ENCODE data around the gene MAPT.
"Not testable (repeated sequence)": the region's sequence is repeated elsewhere in the genome, so short reads cannot be mapped to it uniquely, and the experiment has no call there.

Gene MAPT

DNA sequence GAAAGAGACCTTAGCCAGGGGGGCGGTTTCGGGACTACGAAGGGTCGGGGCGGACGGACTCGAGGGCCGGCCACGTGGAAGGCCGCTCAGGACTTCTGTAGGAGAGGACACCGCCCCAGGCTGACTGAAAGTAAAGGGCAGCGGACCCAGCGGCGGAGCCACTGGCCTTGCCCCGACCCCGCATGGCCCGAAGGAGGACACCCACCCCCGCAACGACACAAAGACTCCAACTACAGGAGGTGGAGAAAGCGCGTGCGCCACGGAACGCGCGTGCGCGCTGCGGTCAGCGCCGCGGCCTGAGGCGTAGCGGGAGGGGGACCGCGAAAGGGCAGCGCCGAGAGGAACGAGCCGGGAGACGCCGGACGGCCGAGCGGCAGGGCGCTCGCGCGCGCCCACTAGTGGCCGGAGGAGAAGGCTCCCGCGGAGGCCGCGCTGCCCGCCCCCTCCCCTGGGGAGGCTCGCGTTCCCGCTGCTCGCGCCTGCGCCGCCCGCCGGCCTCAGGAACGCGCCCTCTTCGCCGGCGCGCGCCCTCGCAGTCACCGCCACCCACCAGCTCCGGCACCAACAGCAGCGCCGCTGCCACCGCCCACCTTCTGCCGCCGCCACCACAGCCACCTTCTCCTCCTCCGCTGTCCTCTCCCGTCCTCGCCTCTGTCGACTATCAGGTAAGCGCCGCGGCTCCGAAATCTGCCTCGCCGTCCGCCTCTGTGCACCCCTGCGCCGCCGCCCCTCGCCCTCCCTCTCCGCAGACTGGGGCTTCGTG, at the start of gene MAPT:
MAPT (plus strand) TSS at position 533 of the 763 bp plus-strand sequence. CDS start 67,784 bp downstream, outside the sequence.
- DNase-seq: peak; percentile 90

DNA sequence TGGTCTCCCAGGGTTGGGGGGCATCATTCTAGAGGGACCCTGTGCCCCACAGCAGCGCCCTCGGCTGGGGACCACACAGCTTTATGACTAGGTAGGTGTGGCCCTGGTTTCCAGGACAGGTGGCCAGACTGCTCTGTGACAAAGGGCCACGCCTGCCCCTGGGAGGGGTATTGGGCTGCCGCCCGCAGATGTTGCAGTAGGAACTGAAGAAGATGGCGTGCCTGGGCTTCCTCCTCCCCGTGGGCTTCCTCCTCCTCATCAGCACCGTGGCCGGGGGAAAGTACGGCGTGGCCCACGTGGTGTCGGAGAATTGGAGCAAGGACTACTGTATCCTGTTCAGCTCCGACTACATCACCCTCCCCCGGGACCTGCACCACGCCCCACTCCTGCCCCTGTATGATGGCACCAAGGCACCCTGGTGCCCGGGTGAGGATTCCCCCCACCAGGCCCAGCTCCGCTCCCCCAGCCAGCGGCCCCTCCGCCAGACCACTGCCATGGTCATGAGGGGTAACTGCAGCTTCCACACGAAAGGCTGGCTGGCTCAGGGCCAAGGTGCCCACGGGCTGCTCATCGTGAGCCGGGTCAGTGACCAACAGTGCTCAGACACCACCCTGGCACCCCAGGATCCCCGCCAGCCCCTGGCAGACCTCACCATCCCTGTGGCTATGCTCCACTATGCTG, 49.5 kb upstream of the MAPT start, which contains the start of gene SPPL2C:
SPPL2C (plus strand) TSS at position 187 of the 681 bp plus-strand sequence; CDS start at position 213, 26 bp downstream.
- peak; percentile 41 for DNase-seq

DNA sequence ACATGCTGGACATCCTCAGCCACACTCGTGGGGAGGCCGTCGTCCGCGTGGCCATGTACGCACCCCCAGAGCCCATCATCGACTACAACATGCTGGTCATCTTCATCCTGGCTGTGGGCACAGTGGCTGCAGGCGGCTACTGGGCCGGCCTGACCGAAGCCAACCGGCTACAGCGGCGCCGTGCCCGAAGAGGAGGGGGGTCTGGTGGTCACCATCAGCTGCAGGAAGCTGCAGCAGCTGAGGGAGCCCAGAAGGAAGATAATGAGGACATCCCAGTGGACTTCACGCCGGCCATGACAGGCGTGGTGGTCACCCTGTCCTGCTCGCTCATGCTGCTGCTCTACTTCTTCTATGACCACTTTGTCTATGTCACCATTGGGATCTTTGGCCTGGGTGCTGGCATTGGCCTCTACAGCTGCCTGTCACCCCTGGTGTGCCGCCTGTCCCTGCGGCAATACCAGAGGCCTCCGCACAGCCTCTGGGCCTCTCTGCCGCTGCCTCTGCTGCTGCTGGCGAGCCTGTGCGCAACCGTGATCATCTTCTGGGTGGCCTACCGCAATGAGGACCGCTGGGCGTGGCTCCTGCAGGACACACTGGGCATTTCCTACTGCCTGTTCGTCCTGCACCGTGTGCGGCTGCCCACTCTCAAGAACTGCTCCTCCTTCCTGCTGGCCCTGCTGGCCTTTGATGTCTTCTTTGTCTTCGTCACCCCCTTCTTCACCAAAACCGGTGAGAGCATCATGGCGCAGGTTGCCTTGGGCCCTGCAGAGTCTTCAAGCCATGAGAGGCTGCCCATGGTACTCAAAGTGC, 48.8 kb upstream of the MAPT start:
- no peak for DNase-seq

DNA sequence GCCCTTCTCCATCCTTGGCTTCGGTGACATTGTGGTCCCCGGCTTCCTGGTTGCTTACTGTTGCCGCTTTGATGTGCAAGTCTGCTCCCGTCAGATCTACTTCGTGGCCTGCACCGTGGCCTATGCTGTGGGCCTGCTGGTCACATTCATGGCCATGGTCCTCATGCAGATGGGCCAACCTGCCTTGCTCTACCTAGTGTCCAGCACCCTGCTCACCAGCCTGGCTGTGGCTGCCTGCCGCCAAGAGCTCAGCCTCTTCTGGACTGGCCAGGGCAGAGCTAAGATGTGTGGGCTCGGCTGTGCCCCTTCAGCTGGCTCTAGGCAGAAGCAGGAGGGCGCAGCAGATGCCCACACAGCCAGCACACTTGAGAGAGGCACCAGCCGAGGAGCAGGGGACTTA, 48.1 kb upstream of the MAPT start:
- DNase-seq: no peak

DNA sequence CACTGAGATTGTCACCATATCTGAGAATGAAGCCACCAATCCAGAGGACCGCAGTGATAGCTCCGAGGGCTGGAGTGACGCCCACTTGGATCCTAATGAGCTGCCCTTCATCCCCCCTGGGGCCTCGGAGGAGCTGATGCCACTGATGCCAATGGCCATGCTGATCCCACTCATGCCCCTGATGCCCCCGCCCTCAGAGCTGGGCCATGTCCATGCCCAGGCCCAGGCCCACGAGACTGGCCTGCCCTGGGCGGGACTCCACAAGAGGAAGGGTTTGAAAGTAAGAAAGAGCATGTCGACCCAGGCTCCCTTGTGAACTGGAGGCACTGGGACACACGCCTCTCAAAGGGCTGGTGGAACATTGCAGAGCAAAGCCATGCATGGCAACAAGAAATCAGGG, 47.7 kb upstream of the MAPT start:
- DNase-seq: no peak

DNA sequence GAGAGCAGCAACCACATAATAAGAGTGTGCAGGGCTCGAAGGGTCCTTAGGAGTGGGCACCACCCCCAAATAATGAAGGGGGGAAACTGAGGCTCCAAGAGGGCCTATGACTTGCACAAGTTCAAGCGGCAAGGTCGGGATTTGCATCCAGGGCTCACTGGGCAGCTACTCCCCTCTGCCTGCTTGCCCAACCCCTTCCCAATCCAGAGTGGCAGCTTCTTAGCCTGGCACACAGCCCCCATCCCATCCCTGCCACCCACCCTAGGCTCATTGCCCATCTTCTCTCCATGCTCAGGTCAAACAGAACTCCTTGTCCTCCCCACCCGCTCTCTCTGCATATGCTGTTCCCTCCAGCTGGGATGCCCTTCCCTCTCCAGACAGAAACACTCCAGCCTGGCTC, 47.3 kb upstream of the MAPT start:
- DNase-seq: no peak

DNA sequence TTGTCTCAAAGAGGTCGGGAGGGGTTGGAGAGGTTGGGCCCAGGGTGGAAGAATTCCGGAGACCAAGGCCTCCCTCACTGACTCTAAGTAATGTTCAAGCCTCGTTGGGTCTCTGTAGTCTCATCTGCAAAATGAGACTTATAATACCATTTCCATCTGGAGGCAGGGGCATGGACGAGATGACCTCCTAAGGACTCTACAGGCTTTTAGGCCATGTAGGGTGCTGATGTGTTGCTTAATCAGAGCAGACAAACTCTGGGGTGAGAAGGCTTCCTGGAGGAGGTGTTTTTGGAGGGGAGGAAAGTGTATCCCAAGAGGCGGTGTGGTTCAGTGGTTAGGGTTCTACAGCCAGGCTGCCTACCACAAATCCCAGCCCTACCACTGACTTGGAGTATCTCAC, 46.6 kb upstream of the MAPT start:
- DNase-seq: no peak

DNA sequence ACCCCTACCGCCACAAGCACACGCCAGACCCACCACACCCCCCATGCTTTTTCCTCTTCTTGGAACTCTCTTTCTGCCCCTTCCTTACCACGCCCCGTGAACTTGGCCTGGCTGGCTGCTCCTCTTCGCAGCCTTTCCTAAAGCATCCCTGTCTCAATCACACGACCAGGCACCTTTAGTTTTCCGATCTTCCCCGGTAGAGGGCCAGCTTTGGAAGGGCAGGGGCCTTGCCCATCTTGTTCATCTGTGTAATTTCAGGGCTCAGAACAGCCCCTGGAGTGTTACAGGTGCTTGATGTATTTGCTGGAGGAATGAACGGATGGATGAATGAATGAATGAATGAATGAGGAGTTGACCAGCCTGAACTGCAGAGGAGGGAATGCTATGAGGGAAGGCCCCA, 45.9 kb upstream of the MAPT start:
- no peak for DNase-seq

DNA sequence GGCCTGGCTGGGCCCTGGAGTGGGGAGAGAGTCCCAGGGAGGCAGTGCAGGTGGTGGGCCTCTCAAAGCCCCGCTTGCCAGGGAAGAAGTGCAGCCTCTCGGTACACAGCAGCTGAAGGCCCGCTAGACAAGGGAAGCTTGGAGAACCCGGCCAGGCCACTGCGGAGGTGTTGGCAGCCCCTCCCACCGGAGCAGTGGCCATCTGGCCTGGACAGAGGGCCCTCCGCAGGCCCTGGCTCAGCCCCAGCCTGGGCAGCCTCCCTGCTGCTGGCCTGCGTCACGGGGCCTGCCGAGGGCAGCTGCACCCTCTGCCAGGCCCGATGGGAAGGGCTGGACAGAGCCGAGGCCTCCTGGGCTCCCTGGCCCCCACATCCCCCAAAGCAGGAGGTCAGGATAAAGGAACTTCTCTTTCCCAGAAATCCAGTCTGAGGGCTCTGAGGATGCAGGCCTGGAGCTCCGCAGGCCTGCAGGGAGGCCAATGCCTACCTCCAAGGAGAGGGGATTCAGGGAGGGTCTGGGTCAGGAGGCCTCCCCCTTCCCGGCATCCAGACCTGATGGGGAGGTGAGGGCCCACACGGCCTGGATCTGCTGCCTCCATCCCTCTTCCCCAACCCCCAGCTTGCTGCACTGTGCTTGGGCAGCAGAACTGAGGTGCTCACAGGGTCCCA, 45.4 kb upstream of the MAPT start:
- no peak for DNase-seq

DNA sequence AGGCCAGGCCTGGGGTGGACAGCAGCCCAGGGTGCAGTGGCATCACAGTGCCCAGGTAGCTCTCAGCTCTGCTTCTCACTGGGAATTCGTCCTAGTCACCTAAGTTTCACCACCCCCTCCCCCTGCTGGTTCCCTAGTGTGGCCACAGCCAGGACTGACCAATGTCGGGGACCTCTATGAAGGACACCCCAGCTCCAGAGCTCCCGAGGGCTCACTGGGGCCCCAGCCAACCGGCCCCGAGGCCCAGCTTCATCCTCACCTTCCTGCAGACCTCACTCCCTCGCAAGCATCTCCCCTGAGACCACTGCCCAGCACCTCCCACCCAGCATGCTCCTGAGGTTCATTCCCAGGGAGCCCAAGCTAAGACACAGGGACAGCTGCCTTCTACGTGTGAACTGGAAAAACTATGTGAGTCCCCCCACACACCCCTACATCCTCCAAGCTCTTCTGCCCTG, 44.8 kb upstream of the MAPT start:
- DNase-seq: no peak

DNA sequence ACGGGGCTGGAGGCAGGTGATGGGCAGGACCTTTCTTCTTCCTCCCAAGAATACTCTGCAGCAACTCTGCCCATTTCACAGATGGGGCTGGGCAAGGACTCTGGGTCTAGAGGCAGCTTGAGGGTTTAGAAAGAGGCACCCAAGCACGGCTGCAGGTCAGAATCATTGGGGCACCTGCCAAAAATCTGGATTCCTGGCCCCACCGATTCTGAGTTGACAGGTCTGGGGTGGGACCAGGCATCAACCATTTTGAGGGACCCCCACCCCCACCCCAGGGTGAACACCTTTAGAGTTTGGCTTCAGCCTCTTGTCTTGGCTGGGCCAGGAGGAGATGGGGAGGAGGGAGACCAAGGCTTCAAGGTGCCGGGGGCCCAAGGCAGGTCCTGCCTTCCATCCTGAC, 44.3 kb upstream of the MAPT start:
- DNase-seq: no peak

DNA sequence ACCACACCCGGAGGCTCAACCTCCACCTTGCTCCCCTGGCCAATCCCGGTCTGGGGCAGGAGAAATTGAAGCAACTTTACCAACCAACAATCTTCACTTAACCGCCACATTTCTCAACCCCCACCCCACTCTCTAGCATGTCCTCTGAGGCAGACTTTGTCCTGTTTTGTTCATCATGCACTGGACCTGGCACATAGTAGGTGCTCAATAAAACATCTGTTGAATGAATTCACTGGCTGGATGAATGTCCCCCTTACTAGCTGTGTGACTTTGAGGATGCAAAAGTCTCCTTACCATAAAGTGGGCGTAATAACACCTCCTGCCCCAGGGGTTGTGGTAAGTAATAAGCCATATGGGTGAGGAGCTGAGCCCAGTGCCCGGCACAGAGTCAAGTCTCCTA, 43.9 kb upstream of the MAPT start:
- no peak for DNase-seq

DNA sequence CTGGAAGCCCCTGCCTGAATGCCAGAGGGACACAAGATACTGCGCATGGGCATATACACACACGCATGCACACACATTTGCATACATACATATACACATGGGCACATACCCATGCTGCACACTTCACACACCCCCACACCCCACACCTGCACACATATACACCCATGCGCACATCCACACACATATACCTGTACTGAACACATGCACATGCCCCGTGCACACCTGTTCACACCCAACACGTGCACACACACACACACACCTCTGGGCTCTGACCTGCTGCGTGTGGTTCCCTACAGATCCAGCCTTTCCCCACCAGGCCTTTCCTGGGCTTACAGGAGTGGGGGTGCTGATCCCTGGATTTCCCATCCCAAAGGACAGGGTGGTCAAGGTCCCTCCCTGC, 43.3 kb upstream of the MAPT start:
- DNase-seq: no peak

DNA sequence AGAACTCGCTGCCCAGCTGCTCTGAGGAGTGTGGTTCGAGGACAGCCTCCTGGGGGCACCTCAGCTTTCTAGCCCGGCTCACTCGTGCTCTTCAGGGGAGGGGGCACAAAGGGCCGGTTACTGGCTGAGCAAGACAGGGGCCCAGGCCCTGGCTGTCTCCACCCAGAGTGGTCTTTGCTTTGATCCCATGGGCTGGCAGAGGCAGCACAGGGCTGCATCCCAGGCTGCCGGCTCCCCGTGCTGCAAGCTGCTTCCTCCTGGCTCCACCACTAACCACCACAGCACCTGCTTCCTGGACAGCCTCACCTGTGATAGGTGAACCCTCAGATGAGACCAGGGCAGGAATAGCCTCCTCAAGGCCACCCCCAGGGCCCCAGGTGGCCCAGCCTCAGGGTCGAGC, 42.9 kb upstream of the MAPT start:
- DNase-seq: peak; percentile 24

DNA sequence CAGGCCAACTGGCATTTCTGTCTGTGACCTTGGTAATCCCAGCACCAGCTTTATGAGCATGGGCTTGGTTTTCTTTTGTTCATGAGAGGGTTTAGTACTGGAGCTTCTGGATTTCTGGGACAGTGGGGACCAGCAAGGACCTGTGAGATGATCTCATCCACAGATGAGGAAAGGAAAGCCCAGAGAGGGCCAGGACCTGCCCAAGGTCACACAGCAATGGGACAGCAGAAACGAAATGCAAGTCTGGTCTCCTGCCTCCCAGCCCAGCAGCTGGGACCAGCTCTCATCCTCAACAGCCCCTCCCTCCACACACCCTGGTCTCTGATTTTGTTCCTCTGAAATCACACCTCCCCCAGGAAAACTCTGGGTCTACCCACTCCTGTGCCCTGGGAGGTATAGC, 42.5 kb upstream of the MAPT start:
- DNase-seq: no peak

DNA sequence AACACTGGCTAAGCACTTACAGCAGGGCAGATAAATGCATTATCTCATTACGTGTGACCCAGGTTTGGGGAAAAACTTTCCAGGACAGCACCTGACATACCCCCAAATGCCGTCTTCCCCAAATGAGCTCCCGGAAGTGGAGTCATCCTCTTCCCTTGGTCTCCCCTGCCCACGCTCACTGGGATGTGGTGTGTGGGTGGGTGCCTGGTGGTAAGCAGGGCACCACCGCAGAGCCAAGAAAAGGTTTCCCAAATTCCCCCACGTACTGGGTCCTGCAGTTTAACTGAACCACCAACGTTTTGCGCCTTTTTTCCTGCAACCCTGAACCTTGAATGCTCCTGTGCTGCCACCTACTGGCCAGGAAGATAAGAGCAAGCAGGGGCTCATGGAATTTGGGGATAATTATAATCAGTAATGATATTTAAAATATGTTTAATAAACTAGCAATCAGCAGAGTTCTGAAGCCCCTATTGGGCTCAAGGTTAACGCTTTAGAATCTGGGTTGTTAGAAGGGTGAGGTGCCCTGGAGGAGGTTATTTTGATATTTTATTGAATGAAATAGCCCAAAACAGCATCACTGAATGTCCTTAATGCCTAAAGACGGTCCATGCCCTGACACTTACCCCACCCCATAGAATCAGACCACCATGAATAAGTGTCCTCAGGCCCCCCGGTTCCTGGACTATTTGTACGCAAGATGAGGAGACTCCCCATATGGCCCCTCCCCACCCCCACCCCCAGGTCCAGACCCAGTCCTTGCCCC, 41.6 kb upstream of the MAPT start:
- peak; percentile 11 for DNase-seq

DNA sequence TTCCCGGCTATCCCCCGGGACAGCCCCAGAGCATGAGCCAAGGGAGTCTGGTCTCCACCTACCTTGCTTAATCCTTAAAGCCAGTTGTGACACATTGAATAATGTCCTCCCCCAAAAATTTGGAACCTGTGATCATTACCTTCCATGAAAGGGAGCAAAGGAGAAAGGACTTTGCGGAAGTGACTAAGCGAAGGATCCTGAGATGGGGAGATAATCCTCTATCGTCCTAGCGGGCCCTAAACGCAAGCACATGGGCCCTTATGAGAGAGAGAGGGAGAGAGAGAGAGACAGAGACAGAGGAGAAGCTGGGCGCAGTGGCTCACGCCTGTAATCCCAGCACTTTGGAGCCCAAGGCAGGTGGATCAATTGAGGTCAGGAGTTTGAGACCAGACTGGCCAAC, 40.1 kb upstream of the MAPT start:
- no peak for DNase-seq

DNA sequence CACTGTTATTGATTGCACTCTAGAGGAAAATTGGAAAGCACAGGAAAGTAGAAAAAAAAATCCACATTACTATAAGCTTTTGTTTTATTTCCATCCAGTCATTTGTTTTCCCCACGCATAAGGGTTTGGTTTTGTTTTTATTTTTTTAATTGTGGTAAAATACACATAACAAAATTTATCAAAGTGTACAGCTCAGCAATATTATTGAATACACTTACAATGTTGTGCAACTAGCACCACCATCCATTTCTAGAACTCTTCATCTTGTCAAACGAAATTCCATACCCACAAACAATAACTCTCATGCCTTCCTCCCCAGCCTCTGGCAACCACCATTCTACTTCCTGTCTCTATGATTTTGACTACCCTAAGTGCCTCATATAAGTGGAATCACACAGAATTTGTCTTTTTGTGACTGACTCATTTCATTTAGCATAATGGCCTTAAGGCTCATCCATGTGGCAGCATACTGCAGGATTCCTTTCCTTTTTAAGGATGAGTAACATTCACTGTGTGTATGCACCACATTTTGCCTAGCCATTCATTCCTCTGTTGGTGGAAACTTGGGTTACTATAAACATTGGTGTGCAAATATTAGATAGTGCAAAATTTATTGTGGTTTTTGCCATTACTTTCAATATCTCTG, 38.5 kb upstream of the MAPT start:
- DNase-seq: no peak

DNA sequence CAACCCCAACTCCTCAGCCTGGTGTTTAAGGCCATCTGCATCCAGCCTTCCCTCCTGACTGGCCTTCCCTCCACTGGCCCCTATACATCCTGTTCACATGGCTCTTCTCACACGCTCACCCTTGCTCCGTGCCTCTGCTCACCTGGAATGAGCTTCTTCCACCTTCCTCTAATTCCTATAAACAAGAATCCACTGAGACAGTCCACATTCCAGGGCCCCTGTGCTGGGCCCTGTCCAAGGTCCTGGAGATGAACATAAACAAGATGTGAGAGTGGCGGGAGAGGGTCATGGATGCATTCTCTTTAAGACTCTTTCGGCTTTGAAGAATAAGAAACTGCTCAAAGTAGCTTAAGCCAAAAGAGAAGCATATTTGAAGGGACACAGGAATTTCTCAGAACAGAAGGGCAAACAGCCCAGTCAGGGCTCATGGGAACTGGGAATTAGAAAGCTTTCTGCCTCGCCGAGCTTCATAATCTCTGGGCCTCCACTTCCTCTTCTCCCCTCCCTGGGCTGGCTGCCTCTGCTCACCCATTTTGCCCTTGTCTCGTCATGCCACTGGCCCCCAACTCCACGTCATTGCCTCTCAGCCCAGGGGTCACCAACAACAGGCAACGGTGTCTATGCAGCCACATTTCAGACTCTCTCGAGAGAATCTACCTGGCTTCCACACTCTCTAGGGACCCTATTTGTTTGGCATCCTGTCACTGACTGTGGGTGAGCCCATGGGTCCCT, 36.2 kb upstream of the MAPT start:
- no peak for DNase-seq

DNA sequence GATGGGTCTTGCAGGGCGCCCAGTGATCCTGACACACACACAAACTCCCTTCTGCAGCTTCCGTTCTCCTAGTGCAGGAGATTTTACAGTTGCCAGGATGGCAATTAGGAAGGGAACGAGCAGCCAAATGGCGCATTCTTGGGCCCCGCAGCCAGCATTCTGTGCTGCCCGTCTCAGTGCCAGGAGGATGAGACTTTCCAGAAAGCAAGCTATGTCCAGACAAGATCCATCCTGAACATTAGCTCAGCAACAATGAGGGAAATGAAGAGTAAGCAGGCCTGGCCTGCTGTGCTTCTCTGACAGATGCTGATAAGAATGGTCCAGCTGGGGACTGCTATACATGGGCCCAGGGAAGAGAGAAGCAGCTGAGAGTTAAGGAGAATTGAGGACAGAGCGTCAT, 33.2 kb upstream of the MAPT start:
- DNase-seq: no peak

DNA sequence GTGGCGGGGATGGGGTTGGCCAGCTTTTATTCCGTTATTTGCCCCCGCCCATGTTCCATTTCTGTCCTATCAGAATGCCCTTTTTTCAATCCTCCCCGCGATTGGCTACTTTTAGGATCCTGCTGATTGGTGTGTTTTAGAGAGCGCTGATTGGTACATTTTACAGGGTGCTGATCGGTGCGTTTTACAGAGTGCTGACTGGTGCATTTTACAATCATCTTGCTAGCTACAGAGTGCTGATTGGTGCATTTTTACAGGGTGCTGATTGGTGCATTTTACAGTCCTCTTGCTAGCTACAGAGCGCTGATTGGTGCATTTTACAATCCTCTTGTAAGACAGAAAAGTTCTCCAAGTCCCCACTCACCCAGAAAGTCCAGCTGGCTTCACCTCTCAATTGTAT, 32.2 kb upstream of the MAPT start:
- DNase-seq: not testable (repeated sequence)

Data from DMS153 (cell line).